Effector memory CD4-positive, alpha-beta T cell (primary cell): ENCODE measurements around the gene SENP6.
"Not testable (repeated sequence)": the region's sequence is repeated elsewhere in the genome, so short reads cannot be mapped to it uniquely, and the experiment has no call there.

Experiments used
- DNase-seq, 3 donors: peaks; one replicate each; pipeline ENCODE4 v3.0.0-alpha.2; 2020
- H3K27ac ChIP-seq: 2 replicates; pipeline ENCODE4 v1.7.0; 2013; ENCODE audit warnings: mild to moderate bottlenecking, low read length, moderate library complexity; ENCODE audit not compliant: insufficient read depth, poor library complexity, severe bottlenecking
- H3K27me3 ChIP-seq: replicated peaks from 2 replicates; pipeline ENCODE4 v1.7.0; 2013; ENCODE audit warnings: mild to moderate bottlenecking, low read length; ENCODE audit not compliant: insufficient read depth, control insufficient read depth, poor library complexity, severe bottlenecking
- H3K36me3 ChIP-seq: 2 replicates; pipeline ENCODE4 v1.7.0; 2013; ENCODE audit warnings: mild to moderate bottlenecking, low read length, moderate library complexity; ENCODE audit not compliant: control insufficient read depth, insufficient read depth
- H3K4me1 ChIP-seq: 2 replicates; pipeline ENCODE4 v1.7.0; 2013; ENCODE audit warnings: low read length, mild to moderate bottlenecking; ENCODE audit not compliant: control insufficient read depth, insufficient read depth, poor library complexity, severe bottlenecking
- H3K4me3 ChIP-seq: 2 replicates; pipeline ENCODE4 v1.7.0; 2013; ENCODE audit warnings: low read length, low read depth, mild to moderate bottlenecking; ENCODE audit not compliant: insufficient read depth, poor library complexity, severe bottlenecking
- H3K9me3 ChIP-seq: 2 replicates; pipeline ENCODE4 v1.7.0; 2013; ENCODE audit warnings: mild to moderate bottlenecking, low read length, moderate library complexity; ENCODE audit not compliant: control insufficient read depth

Gene SENP6

GRCh38 chr6:75643173-75643572 is 41.5 kb downstream of the SENP6 start:
- no peaks in the 10 kb centered on the region for H3K9me3 ChIP-seq
- no peak for DNase-seq
- H3K4me3 ChIP-seq: no peak overlapping the region
- no peaks in the 10 kb centered on the region for H3K4me1 ChIP-seq
- H3K27ac ChIP-seq: no peak overlapping the region
- no peaks in the 10 kb centered on the region for H3K27me3 ChIP-seq
- H3K36me3 ChIP-seq: peaks cover 22% of the 10 kb centered on the region

- Histone ChIP-seq H3K4me1 (no peaks in the 10 kb centered on the region), H3K27me3 (no peaks in the 10 kb centered on the region), H3K36me3 (peaks cover 36% of the 10 kb centered on the region), H3K27ac (no peak overlapping the region), H3K4me3 (no peak overlapping the region), H3K9me3 (no peaks in the 10 kb centered on the region)
- DNase-seq: no peak
These were observed 54.8 kb downstream of the SENP6 start for GRCh38 chr6:75656479-75656878.

GRCh38 chr6:75657327-75657726 is 55.6 kb downstream of the SENP6 start:
- no peaks in the 10 kb centered on the region for H3K27me3 ChIP-seq
- H3K4me1 ChIP-seq: no peaks in the 10 kb centered on the region
- H3K4me3 ChIP-seq: no peak overlapping the region
- DNase-seq: no peak
- no peaks in the 10 kb centered on the region for H3K9me3 ChIP-seq
- H3K36me3 ChIP-seq: peaks cover 38% of the 10 kb centered on the region
- H3K27ac ChIP-seq: no peak overlapping the region

GRCh38 chr6:75666592-75666991 is 64.9 kb downstream of the SENP6 start:
- Histone ChIP-seq H3K4me1 (no peaks in the 10 kb centered on the region), H3K9me3 (no peaks in the 10 kb centered on the region), H3K4me3 (no peak overlapping the region), H3K27me3 (no peaks in the 10 kb centered on the region), H3K27ac (no peak overlapping the region), H3K36me3 (peaks cover 39% of the 10 kb centered on the region)
- no peak for DNase-seq

DNA sequence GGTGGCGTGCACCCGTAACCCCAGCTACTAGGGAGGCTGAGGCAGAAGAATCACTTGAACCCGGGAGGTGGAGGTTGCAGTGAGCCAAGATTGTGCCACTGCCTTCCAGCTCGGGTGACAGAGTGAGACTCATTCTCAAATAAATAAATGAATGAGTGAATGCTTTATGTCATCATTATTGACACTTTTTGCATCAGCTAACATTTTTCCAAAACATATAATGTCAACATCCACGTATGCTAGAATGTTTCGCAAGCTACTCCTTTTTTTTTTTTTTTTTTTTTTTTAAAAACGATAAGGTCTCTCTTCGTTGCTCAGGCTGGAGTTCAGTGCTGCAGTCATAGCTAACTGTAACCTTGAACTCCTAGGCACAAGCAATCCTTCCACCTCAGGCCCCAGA is 72.2 kb downstream of the SENP6 start:
- H3K4me3 ChIP-seq: no peak overlapping the region
- H3K36me3 ChIP-seq: peaks cover 45% of the 10 kb centered on the region
- no peak overlapping the region for H3K27ac ChIP-seq

GRCh38 chr6:75676377-75676776 is 74.7 kb downstream of the SENP6 start:
- no peak for DNase-seq
- H3K4me1 ChIP-seq: no peaks in the 10 kb centered on the region
- no peaks in the 10 kb centered on the region for H3K27me3 ChIP-seq
- H3K36me3 ChIP-seq: peaks cover 63% of the 10 kb centered on the region
- no peaks in the 10 kb centered on the region for H3K9me3 ChIP-seq
- H3K4me3 ChIP-seq: no peak overlapping the region
- no peak overlapping the region for H3K27ac ChIP-seq

More for the DNA sequence above, 72.2 kb downstream of the SENP6 start:
- Histone ChIP-seq H3K27me3 (no peaks in the 10 kb centered on the region), H3K9me3 (no peaks in the 10 kb centered on the region), H3K4me1 (no peaks in the 10 kb centered on the region)
- DNase-seq: no peak

GRCh38 chr6:75682548-75682947 is 80.9 kb downstream of the SENP6 start:
- not testable (repeated sequence) for H3K4me3 ChIP-seq, H3K9me3 ChIP-seq, DNase-seq, H3K27me3 ChIP-seq, H3K27ac ChIP-seq, H3K4me1 ChIP-seq
- peaks cover 45% of the 10 kb centered on the region for H3K36me3 ChIP-seq

GRCh38 chr6:75683005-75683404 is 81.3 kb downstream of the SENP6 start:
- H3K36me3 ChIP-seq: peaks cover 41% of the 10 kb centered on the region
- not testable (repeated sequence) for H3K4me3 ChIP-seq, H3K27ac ChIP-seq, H3K9me3 ChIP-seq, H3K27me3 ChIP-seq, H3K4me1 ChIP-seq, DNase-seq

GRCh38 chr6:75687535-75687934 is 85.9 kb downstream of the SENP6 start:
- H3K4me3 ChIP-seq, H3K27ac ChIP-seq, DNase-seq, H3K9me3 ChIP-seq, H3K27me3 ChIP-seq, H3K4me1 ChIP-seq, H3K36me3 ChIP-seq: not testable (repeated sequence)

- not testable (repeated sequence) for DNase-seq, H3K9me3 ChIP-seq, H3K4me1 ChIP-seq, H3K4me3 ChIP-seq, H3K27ac ChIP-seq, H3K36me3 ChIP-seq, H3K27me3 ChIP-seq
These were observed 86.3 kb downstream of the SENP6 start for GRCh38 chr6:75687937-75688336.

DNA sequence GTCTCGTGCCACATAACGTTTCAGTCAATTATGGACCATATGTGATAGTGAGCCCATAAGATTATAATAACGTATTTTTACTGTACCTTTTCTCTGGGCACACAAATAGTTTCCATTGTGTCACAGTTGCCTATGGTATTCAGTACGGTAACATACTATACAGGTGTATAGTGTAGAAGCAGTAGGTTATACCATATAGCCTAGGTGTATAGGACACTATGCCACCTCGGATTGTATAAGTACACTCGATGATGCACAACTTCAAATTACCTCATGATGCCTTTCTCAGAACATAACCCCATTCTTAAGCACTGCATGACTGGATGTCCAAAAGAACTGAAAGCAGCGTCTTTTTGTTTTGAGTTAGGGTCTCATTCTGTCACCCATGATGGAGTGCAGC is 87.9 kb downstream of the SENP6 start:
- Histone ChIP-seq H3K9me3 (no peaks in the 10 kb centered on the region), H3K4me1 (no peaks in the 10 kb centered on the region), H3K36me3 (peaks cover 3% of the 10 kb centered on the region), H3K27me3 (no peaks in the 10 kb centered on the region), H3K27ac (no peak overlapping the region), H3K4me3 (no peak overlapping the region)
- no peak for DNase-seq
